Activated CD4-positive, alpha-beta T cell treated with anti-CD3 and anti-CD28 coated beads, Interleukin-2, amount 10 ng/mL, durations not matched to agents 7 days and 5 days (primary cell): ENCODE measurements around the gene CDS1. TPM values are rescaled to one million over a fixed set of nuclear protein-coding genes. Genes with fewer than 3 reads are reported as not detected.
A peak's percentile ranks its signal among the peaks of the same experiment; 100 is the strongest.

Experiments used
- CTCF ChIA-PET: fragments of 350-600 bp; sonication (Branson Sonifier 250); formaldehyde crosslinking; loops from one replicate; lab custom pipeline; 2021; ENCODE audit warnings: antibody characterized with exemption; lab: Charles Lee
- POLR2A ChIA-PET: fragments of 350-600 bp; sonication (Branson Sonifier 250); formaldehyde crosslinking; loops from one replicate; lab custom pipeline; 2021; ENCODE audit warnings: antibody characterized with exemption; lab: Charles Lee
- DNase-seq: peaks from one replicate; pipeline ENCODE4 v3.0.0-alpha.2; 2020
- H3K27ac Mint-ChIP-seq: one replicate; pipeline ENCODE4 v1.8.0; 2021; ENCODE audit warnings: mild to moderate bottlenecking, moderate library complexity, mixed read lengths
- H3K27me3 Mint-ChIP-seq: one replicate; pipeline ENCODE4 v1.8.0; 2021; ENCODE audit warnings: mixed read lengths
- H3K36me3 Mint-ChIP-seq: one replicate; pipeline ENCODE4 v1.8.0; 2021; ENCODE audit warnings: low read depth, mixed read lengths
- H3K4me1 Mint-ChIP-seq: one replicate; pipeline ENCODE4 v1.8.0; 2021; ENCODE audit warnings: mixed read lengths
- H3K4me3 Mint-ChIP-seq: one replicate; pipeline ENCODE4 v1.8.0; 2021; ENCODE audit warnings: mild to moderate bottlenecking, moderate library complexity, mixed read lengths
- H3K9me3 Mint-ChIP-seq: one replicate; pipeline ENCODE4 v1.8.0; 2021; ENCODE audit warnings: mixed read lengths
- total RNA-seq, 2 experiments: library from RNA; stranded (reverse); gene quantifications; one replicate each; pipeline ENCODE4 v1.2.3, GENCODE V29; 2021

Gene CDS1
- total RNA-seq, 2 experiments from 2014 or later = 0.22 TPM; not detected in 1

DNA sequence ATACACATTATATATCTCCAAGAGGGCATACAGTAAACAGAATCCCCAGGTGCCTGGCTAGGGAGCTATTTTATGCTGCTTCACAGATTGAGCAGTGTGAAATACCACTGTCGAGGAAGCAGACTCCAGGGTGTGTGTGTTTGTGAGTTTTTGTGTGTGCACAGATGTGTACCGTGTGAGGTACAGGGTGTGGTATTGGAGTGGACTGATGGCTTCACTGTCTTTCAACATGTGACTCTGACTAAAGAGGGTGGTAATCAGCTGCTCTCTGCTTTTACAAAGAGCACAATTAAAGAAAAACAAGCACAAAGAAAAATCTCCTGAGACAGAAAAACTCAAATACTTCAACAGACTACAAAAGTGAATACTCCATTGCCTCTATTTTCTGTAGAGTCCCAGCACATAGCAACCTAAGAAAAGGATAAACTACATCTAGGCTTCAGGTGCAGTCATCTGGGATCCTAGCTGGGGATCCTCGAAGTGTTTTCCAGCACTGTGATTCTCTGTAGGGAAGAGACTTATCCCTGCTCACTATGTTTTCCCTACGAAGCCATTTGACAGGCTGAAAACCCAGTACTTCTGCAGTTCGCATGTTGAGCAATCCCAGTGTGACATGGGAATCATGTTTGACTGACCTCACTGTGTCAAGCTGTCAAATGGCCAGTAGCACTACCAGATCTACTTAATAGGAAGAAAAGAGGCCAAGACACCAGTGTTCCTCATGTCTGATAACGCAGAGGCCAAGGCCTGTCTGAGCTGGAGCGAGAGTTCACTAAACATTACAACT is 100.3 kb downstream of the CDS1 start:
- Mint-ChIP-seq H3K27me3 (no peaks in the 10 kb centered on the region), H3K36me3 (no peaks in the 10 kb centered on the region), H3K4me3 (no peak overlapping the region), H3K4me1 (peaks cover 31% of the 10 kb centered on the region), H3K27ac (no peak overlapping the region), H3K9me3 (no peaks in the 10 kb centered on the region)
- no peak for DNase-seq
- CTCF ChIA-PET = no interaction called here
- POLR2A ChIA-PET = no interaction called here

DNA sequence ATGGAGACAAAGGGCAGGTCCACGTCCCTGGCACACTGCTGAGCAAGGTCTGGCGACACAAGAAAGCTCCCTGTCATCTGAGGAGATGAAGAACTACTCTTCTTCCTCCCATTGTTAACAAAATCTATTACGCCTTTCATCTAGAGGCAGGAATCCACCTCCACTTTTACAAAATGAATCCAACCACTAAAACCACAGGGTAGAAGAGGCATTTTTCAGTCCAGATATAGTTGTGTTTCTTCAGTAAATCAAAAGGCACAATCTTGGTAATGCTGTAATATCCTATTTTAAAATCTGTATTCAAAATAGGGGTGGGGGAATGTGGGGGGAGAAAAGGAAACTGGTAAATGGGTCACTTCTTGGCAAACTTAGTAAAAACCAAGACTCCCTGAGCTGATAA is 101.4 kb downstream of the CDS1 start:
- Mint-ChIP-seq H3K27ac (no peak overlapping the region), H3K36me3 (no peaks in the 10 kb centered on the region), H3K27me3 (no peaks in the 10 kb centered on the region), H3K4me1 (peaks cover 31% of the 10 kb centered on the region), H3K9me3 (no peaks in the 10 kb centered on the region), H3K4me3 (no peak overlapping the region)
- CTCF ChIA-PET = no interaction called here
- POLR2A ChIA-PET = no interaction called here
- DNase-seq = no peak

- ChIA-PET CTCF (no interaction called here), POLR2A (no interaction called here)
- peaks cover 31% of the 10 kb centered on the region for H3K4me1 Mint-ChIP-seq
- H3K27me3 Mint-ChIP-seq = no peaks in the 10 kb centered on the region
- no peak overlapping the region for H3K27ac Mint-ChIP-seq
- H3K4me3 Mint-ChIP-seq = no peak overlapping the region
- H3K36me3 Mint-ChIP-seq = no peaks in the 10 kb centered on the region
- no peaks in the 10 kb centered on the region for H3K9me3 Mint-ChIP-seq
- no peak for DNase-seq
Observed at GRCh38 chr4:84685105-84685504, 102.2 kb downstream of the CDS1 start.

GRCh38 chr4:84688605-84689004 is 105.7 kb downstream of the CDS1 start:
- Mint-ChIP-seq H3K36me3 (no peaks in the 10 kb centered on the region), H3K4me1 (peaks cover 20% of the 10 kb centered on the region), H3K27me3 (peaks cover 2% of the 10 kb centered on the region), H3K9me3 (no peaks in the 10 kb centered on the region), H3K27ac (no peak overlapping the region), H3K4me3 (no peak overlapping the region)
- DNase-seq = no peak
- ChIA-PET POLR2A (no interaction called here), CTCF (no interaction called here)

DNA sequence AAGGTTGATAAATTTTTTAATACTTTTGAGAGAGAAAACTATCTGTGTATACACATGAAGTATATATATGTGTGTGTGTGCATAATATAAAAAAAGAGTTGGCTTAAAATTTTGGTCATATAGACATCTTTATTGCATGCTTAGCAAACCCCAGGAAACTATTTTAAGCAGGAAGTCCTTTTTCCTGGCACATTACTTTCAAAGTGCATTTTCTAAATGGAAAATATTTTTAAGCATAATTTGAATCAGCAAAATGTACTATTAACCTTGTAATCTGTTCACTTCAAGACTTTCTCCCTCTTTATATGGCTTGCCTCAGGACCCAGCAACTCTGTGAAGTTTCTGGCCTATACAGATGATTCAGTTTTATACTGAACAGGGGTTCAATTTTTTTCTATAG is 106.3 kb downstream of the CDS1 start:
- Mint-ChIP-seq H3K27me3 (peaks cover 2% of the 10 kb centered on the region), H3K4me1 (peaks cover 15% of the 10 kb centered on the region), H3K27ac (no peak overlapping the region), H3K36me3 (no peaks in the 10 kb centered on the region), H3K9me3 (no peaks in the 10 kb centered on the region), H3K4me3 (no peak overlapping the region)
- no peak for DNase-seq
- CTCF ChIA-PET = no interaction called here
- POLR2A ChIA-PET = no interaction called here

- H3K9me3 Mint-ChIP-seq = no peaks in the 10 kb centered on the region
- H3K4me3 Mint-ChIP-seq = no peak overlapping the region
- peaks cover 2% of the 10 kb centered on the region for H3K27me3 Mint-ChIP-seq
- peaks cover 7% of the 10 kb centered on the region for H3K4me1 Mint-ChIP-seq
- CTCF ChIA-PET = no interaction called here
- H3K27ac Mint-ChIP-seq = no peak overlapping the region
- no peaks in the 10 kb centered on the region for H3K36me3 Mint-ChIP-seq
- no peak for DNase-seq
- POLR2A ChIA-PET = no interaction called here
Observed at GRCh38 chr4:84690481-84690880, 107.6 kb downstream of the CDS1 start.

GRCh38 chr4:84691170-84691691 is 108.3 kb downstream of the CDS1 start:
- Mint-ChIP-seq H3K4me1 (peaks cover 7% of the 10 kb centered on the region), H3K9me3 (no peaks in the 10 kb centered on the region), H3K4me3 (no peak overlapping the region), H3K27me3 (peaks cover 2% of the 10 kb centered on the region), H3K36me3 (no peaks in the 10 kb centered on the region), H3K27ac (peak overlapping the region; percentile 64)
- CTCF ChIA-PET = no interaction called here
- DNase-seq = no peak
- POLR2A ChIA-PET = no interaction called here

- Mint-ChIP-seq H3K27ac (no peak overlapping the region), H3K4me3 (no peak overlapping the region), H3K4me1 (peaks cover 7% of the 10 kb centered on the region), H3K27me3 (peaks cover 2% of the 10 kb centered on the region), H3K36me3 (no peaks in the 10 kb centered on the region), H3K9me3 (no peaks in the 10 kb centered on the region)
- CTCF ChIA-PET = no interaction called here
- no peak for DNase-seq
- POLR2A ChIA-PET = no interaction called here
Observed at GRCh38 chr4:84691800-84692199, 108.9 kb downstream of the CDS1 start.

DNA sequence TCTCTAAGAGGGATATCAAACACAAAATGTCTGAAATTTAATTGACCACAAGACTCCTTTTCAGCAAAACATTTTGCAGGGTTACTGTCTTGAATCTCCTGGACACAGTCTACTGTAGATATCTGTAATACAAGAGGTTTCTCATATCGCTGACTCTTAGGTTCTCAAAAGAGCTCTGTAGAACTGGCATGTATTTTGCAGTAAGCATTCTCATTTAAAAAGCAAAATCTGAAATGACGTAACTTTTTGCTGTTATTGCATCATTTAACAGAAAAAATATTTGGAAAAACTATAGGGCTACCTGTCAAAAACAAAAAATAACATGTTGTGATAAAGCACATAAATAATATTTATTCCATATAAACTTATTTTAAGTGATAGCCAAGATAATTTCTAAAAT is 114.2 kb downstream of the CDS1 start:
- DNase-seq = no peak
- H3K4me3 Mint-ChIP-seq = no peak overlapping the region
- peaks cover 2% of the 10 kb centered on the region for H3K4me1 Mint-ChIP-seq
- no peak overlapping the region for H3K27ac Mint-ChIP-seq
- CTCF ChIA-PET = no interaction called here
- POLR2A ChIA-PET = no interaction called here
- H3K27me3 Mint-ChIP-seq = peaks cover 2% of the 10 kb centered on the region
- H3K36me3 Mint-ChIP-seq = no peaks in the 10 kb centered on the region
- no peaks in the 10 kb centered on the region for H3K9me3 Mint-ChIP-seq

GRCh38 chr4:84697615-84698201 is 114.8 kb downstream of the CDS1 start:
- no peak for DNase-seq
- Mint-ChIP-seq H3K27ac (no peak overlapping the region), H3K27me3 (peaks cover 2% of the 10 kb centered on the region), H3K4me3 (no peak overlapping the region), H3K36me3 (no peaks in the 10 kb centered on the region), H3K9me3 (no peaks in the 10 kb centered on the region), H3K4me1 (peaks cover 2% of the 10 kb centered on the region)
- ChIA-PET CTCF (no interaction called here), POLR2A (no interaction called here)

DNA sequence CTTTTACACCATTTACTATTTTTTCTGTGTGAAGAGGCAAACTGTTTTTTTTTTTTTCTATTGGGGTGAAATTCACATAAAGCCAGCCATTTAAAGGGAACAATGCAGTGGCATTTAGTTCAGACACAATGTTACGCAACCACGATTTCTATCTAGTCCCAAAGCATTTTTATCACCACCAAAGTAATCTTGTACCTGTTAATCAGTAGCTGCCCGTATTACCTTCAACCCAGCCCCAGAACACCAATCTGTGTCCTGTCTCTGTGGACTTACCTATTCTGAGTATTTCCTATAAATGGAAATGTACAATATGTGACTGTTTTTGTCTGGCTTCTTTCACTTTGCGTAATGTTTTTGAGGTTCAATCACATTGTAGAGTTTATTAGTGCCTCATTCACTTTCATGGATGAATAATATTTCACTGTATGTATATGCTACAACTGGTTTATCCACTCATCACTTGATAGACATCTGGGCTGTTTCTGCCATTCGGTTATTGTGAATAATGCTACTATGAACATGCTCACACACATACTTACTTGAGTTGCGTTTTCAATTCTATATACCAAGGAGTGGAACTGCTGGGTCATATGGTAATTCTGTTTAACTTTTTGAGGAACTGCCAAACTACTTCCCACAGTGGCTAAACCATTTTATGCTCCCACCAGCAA is 116.2 kb downstream of the CDS1 start:
- no peak overlapping the region for H3K4me3 Mint-ChIP-seq
- CTCF ChIA-PET = no interaction called here
- no peak for DNase-seq
- H3K9me3 Mint-ChIP-seq = no peaks in the 10 kb centered on the region
- POLR2A ChIA-PET = no interaction called here
- no peak overlapping the region for H3K27ac Mint-ChIP-seq
- H3K36me3 Mint-ChIP-seq = no peaks in the 10 kb centered on the region
- peaks cover 2% of the 10 kb centered on the region for H3K27me3 Mint-ChIP-seq
- H3K4me1 Mint-ChIP-seq = peaks cover 2% of the 10 kb centered on the region
